Neutrophil (primary cell): ENCODE results near the gene S100A10.
A peak's percentile ranks its signal among the peaks of the same experiment; 100 is the strongest.

Experiments used
- H3K27ac ChIP-seq: fragments of 200-600 bp; sonication (generic); 2 replicates; pipeline ENCODE4 v1.5.1; 2016; ENCODE audit warnings: mild to moderate bottlenecking, moderate library complexity
- H3K27me3 ChIP-seq: fragments of 200-600 bp; sonication (generic); 2 replicates; pipeline ENCODE4 v1.6.0; 2016; ENCODE audit warnings: mild to moderate bottlenecking
- H3K36me3 ChIP-seq: fragments of 200-600 bp; sonication (generic); 2 replicates; pipeline ENCODE4 v1.5.1; 2017
- H3K4me1 ChIP-seq, 2 experiments: fragments of 200-600 bp in 1 of 2; sonication (generic) in 1 of 2; 1 replicate in 1 of 2; 2 replicates in 1 of 2; pipeline versions ENCODE4 v1.5.1 to v1.6.1; 2013 to 2016; ENCODE audit warnings: low read depth in 1 of 2, low read length in 1 of 2, mild to moderate bottlenecking in 1 of 2, moderate library complexity in 1 of 2; ENCODE audit not compliant: control insufficient read depth in 1 of 2, insufficient read depth in 1 of 2
- H3K4me3 ChIP-seq, 2 experiments: fragments of 200-600 bp in 1 of 2; sonication (generic) in 1 of 2; 1 replicate in 1 of 2; 2 replicates in 1 of 2; pipeline ENCODE4 v1.5.1; 2013 to 2016; ENCODE audit warnings: low read depth in 1 of 2, low read length in 1 of 2, mild to moderate bottlenecking in 1 of 2, moderate library complexity in 1 of 2
- H3K9me3 ChIP-seq: fragments of 200-600 bp; sonication (generic); 2 replicates; pipeline ENCODE4 v1.5.1; 2016
- CTCF ChIP-seq: fragments of 200-600 bp; sonication (generic); IDR thresholded peaks from 2 replicates; pipeline ENCODE4 v1.5.1; 2016; ENCODE audit warnings: antibody characterized with exemption

Gene S100A10

GRCh38 chr1:151994956-151995355 lies 1.3 kb upstream of the S100A10 start:
- H3K4me1 ChIP-seq = peaks cover 17 to 23% of the 10 kb centered on the region in 2 experiments
- no peaks in the 10 kb centered on the region for H3K9me3 ChIP-seq
- no peak for TF ChIP-seq CTCF
- peaks cover 100% of the 10 kb centered on the region for H3K27me3 ChIP-seq
- H3K4me3 ChIP-seq = no peak overlapping the region
- no peak overlapping the region for H3K27ac ChIP-seq
- H3K36me3 ChIP-seq = no peaks in the 10 kb centered on the region

- Histone ChIP-seq H3K4me1 (peaks cover 17 to 26% of the 10 kb centered on the region in 2 experiments), H3K4me3 (peak overlapping the region in 1 of 2 experiments; percentile 55)
- no peak for TF ChIP-seq CTCF
Observed at GRCh38 chr1:151993084-151993733, 450 bp downstream of the S100A10 start.

GRCh38 chr1:151992303-151993083 lies 1.2 kb downstream of the S100A10 start:
- no peak for TF ChIP-seq CTCF
- Histone ChIP-seq H3K36me3 (no peaks in the 10 kb centered on the region), H3K27ac (no peak overlapping the region), H3K9me3 (no peaks in the 10 kb centered on the region), H3K4me3 (peak overlapping the region in 1 of 2 experiments; percentile 55), H3K27me3 (peaks cover 98% of the 10 kb centered on the region), H3K4me1 (peaks cover 17 to 26% of the 10 kb centered on the region in 2 experiments)

More at GRCh38 chr1:151993084-151993733, 450 bp downstream of the S100A10 start:
- no peaks in the 10 kb centered on the region for H3K9me3 ChIP-seq
- no peaks in the 10 kb centered on the region for H3K36me3 ChIP-seq
- peaks cover 100% of the 10 kb centered on the region for H3K27me3 ChIP-seq
- no peak overlapping the region for H3K27ac ChIP-seq

- Histone ChIP-seq H3K36me3 (no peaks in the 10 kb centered on the region), H3K4me1 (peaks cover 17 to 26% of the 10 kb centered on the region in 2 experiments), H3K27ac (no peak overlapping the region), H3K27me3 (peaks cover 91% of the 10 kb centered on the region), H3K9me3 (no peaks in the 10 kb centered on the region), H3K4me3 (no peak overlapping the region)
- no peak for TF ChIP-seq CTCF
Observed at GRCh38 chr1:151991663-151992302, 1.9 kb downstream of the S100A10 start.

- H3K36me3 ChIP-seq = no peaks in the 10 kb centered on the region
- no peak overlapping the region for H3K27ac ChIP-seq
- TF ChIP-seq CTCF = no peak
- peaks cover 82% of the 10 kb centered on the region for H3K27me3 ChIP-seq
- H3K4me1 ChIP-seq = peaks cover 17 to 26% of the 10 kb centered on the region in 2 experiments
- H3K9me3 ChIP-seq = no peaks in the 10 kb centered on the region
- no peak overlapping the region for H3K4me3 ChIP-seq
Observed at GRCh38 chr1:151990856-151991198, 2.8 kb downstream of the S100A10 start.
